HS-27A (cell line): ENCODE data around the gene HOXA1.
A peak's percentile ranks its signal among the peaks of the same experiment; 100 is the strongest.

Source experiments
- DNase-seq: peaks from one replicate; pipeline ENCODE4 v3.0.0-alpha.2; 2012; ENCODE audit warnings: low read depth, missing footprints

HOXA1 gene

DNA sequence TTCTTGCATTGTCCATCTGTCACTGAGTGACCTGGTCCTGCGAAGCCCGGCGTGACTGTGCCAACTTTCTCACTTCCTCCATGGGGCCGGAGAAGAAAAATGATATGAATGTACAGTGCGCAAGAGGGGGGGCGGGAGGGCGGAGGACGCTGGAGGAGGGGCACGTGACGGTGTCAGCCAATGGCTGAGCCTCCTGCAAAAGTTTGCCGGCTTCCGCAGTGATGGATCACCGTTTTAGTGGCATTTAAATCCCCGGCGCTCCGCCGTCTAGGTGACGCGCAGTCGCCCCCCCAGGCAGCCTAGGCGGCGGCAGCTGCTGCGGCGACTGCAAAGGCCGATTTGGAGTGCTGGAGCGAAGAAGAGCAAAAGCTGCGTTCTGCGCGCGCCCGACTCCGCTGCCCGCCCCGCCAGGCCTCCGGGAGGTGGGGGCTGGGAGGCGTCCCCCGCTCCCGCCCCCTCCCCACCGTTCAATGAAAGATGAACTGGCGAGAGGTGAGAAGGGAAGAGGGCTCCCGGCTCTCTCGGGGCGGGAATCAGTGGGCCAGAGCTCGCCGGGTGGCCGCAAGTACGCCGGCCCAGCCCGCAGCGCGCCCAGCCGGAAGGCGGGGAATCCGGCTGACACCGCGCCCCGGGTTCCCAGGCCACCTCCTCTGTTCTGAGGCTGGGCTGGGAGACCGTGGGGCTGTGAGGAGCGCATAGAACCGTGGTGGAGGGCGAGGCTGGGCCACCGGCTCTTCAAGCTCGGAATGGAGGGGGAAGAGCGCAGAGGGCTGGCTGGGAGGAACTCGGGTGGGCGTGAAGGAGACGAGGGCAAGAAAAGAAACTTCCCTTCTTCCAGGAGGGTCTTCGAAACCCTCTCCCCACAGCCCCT is at the start of gene HOXA1:
HOXA1 (minus strand) TSS at position 104 of the 871 bp plus-strand sequence; CDS start at position 16, 88 bp downstream.
- peak; percentile 71 for DNase-seq

DNA sequence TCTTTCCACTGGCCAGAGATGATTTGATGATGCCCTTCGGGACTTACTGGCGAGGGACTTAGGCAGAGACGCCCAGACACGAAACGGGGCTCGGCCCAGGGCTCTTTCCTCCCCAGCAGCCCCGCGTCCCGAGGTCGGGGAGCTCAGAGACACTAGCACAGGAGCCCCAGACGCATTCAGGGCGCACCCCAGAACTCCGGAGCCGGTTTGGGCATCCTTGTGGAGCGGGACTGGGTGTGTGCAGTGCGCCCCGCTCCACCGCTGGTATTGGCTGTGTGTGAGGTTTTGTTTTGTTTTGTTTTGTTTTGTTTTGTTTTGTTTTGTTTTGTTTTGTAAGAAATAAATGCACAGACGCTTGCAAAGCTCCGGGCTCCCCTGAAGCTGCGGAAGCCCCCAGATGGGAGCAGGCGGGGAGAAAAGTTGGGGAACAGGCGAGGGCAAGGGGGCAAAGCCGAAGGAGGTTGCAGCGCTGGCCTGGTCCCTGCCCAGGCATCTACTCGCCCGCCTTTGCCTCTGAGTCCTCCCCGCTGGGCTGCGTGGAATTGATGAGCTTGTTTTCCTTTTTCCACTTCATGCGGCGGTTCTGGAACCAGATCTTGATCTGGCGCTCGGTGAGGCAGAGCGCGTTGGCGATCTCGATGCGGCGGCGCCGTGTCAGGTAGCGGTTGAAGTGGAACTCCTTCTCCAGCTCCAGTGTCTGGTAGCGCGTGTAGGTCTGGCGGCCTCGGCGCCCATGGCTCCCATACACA is 49.5 kb upstream of the HOXA1 start:
- DNase-seq = no peak

DNA sequence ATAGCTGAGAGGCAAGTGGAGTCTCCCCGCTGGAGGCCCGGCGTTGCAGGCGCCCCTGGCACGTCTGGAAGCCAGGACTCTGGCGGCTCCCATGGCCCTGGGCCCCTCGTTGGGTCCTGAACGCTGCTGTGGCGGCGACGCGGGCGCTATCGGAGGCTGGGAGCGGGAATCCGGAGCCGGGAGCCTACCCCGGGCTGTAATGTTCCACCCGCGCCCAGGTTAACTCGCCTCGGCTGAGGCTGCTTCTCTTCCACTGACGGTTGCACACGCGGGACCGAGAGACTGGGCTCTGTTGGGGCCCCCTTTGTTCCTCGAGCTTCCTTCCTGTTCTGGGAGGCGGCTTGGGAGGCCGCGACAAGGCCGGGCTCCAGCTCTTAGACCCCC is 49.0 kb upstream of the HOXA1 start:
- DNase-seq = no peak

DNA sequence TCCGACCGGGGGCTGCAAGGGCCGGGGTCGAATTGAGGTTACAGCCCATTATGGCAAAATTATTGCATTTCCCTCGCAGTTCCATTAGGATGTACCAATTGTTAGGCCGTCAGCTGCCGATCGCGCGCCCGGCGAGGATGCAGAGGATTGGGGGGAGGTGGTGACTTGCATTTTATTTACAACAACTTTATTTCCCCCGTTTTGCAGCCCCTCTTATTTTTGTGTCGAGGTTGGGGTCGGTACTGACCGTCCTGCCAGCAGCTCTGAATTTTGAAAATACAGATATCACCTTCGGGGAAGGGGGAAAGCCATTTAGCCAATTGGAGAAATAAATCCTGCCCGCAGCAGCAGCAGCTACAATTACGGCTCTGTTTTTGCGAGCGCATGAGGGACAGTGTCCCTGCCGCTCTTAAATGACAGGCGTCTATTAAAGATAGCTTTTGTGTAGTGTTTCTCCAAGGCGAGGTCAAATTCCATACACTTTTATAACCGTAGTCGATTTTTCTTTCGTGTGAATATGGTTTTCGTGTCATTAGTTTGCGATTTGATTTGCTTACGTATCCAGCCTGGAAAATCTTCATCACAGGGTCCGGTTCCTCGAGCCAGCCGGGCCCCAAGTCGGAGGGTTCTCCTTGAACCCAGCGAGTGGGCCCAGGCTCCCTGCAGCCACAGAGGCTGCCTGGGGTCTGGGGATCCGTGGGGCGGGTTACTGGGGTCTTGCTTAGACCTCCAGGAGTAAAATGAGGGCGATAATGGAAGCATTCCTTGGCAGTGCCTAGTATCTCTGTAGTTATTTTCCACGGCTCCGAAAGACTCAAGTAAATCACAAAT is 48.4 kb upstream of the HOXA1 start:
- DNase-seq = no peak

DNA sequence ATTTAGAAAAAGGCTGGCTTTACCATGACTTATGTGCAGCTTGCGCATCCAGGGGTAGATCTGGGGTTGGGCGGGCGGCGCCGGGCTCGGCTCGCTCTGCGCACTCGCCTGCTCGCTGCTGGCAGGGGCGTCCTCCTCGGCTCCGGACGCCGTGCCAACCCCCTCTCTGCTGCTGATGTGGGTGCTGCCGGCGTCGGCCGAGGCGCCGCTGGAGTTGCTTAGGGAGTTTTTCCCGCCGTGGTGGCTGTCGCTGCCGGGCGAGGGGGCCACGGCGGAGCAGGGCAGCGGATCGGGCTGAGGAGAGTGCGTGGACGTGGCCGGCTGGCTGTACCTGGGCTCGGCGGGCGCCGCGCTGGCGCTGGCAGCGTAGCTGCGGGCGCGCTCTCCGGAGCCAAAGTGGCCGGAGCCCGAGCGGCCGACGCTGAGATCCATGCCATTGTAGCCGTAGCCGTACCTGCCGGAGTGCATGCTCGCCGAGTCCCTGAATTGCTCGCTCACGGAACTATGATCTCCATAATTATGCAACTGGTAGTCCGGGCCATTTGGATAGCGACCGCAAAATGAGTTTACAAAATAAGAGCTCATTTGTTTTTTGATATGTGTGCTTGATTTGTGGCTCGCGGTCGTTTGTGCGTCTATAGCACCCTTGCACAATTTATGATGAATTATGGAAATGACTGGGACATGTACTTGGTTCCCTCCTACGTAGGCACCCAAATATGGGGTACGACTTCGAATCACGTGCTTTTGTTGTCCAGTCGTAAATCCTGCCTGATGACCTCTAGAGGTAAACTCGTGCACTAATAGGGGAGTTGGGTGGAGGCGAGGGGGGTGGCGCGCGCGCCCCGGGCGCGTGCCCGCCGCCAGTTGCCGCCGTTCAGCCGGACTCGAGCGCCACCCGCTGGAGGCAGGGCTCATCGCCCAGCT is 47.5 kb upstream of the HOXA1 start, which contains the start of gene HOXA5:
HOXA5 (minus strand) TSS at position 659 of the 927 bp plus-strand sequence; CDS start at position 585, 74 bp downstream.
- DNase-seq = peak; percentile 57

DNA sequence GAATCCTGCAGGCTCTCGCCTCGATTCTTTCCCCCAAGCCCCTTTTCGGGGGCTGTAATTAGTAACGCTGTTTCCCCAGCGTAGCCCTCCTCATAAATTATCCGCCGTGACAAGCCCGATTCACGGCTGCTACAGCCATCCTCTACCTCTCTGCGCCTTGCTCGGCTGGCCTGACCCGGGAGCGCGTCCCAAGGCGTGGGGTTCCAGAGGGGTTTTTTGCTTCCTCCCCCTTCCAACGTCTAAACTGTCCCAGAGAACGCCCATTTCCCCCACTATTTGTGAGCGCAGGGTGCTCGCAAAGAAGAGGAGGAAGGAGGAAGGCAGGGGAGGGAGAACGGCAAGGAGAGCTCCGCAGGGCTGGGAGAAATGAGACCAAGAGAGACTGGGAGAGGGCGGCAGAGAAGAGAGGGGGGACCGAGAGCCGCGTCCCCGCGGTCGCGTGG is 46.8 kb upstream of the HOXA1 start:
- DNase-seq = no peak

DNA sequence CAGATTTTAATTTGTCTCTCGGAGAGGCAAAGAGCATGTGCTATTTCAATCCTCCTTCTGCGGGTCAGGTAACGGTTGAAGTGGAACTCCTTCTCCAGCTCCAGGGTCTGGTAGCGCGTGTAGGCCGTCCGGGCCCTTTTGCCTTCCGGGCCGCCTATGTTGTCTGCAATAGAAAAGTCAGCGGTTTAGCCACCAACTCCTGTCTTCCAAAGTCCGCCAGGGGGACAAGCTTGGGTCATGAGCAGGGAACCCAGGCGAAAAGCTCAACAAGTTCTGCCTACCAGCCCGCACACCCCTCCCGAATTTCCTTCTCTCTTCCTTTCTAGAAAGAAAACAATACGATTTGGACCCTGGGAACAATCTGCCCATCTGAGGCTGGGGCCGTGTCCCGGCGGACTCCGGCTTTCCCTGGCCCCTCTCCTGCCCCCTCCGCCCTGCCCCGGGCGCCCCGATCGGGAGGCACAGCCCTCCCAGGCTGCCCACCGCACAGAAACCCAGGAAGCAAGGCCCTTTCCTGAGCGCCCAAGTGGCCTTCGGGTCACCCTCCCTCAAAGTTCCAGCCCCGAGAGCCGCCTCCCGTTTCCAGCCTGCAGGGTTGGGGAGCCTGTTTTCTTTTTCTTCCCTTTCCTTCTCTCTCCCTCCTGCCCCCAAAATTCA is 46.3 kb upstream of the HOXA1 start:
- no peak for DNase-seq

DNA sequence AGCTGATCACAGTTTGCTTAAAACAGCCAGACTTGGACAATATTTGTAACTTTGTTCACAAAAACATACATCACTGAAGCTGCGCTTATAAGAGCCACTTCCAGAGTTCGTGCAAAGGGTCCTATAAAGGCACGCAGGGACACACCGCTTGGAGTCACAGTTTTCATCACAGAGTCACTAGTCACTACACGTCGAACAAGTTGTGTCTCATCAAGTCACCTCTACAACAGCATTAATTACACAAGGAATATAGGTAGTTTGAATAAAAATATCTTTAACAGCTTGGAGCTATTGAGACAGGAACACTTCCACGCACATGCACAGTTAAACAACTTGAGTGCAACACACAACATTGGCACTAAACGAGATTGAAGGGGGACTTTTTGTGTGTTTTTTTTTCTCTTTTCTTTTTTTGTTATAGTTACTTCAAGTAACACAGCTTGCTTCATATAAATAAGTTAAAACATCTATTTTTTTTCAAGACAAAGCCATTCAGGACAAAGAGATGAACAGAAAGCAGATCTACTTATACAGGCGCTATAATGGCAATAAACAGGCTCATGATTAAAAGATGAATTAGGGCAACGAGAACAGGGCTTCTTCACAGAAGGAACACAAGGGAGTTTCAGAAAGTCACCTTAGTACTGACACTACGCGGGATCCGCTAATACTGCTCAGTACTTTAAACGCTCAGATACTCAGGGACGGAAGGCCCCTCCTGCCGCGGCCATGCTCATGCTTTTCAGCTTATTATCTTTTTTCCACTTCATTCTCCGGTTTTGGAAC is 45.5 kb upstream of the HOXA1 start:
- DNase-seq = no peak

DNA sequence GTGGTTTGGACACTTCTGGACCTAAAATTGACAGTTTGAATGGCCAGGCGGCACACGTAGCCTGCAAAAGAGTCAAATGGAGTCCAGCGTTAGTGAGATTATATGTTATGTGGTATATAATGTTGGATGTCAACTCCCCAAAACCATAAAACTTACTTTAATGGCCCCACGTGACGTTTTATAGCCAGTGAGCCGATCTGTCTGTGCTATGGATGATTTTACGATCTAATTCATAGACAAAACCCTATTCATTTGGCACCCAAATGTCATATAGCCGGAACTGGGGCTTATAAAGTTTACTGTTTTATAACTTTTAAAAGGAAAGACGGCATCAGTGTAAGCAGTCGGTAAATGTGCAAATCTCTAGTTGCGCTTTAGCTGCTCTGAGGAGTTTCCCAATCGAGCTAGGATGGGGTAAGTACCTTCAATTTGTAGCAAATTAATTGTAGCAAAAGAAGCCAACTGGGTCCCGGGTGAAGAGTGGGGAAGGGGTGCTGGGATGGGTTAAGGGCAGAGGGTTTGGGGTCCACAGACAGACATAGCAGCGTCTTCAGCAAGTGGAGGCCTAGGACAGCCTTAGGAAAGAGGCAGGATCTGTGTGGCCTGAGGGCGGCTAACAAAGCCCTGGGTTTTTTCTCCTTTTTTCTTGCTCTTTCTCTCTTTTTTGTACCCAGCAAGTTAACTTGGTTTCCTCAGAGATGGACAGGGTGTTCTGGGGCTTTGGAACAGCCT is 44.5 kb upstream of the HOXA1 start:
- no peak for DNase-seq

DNA sequence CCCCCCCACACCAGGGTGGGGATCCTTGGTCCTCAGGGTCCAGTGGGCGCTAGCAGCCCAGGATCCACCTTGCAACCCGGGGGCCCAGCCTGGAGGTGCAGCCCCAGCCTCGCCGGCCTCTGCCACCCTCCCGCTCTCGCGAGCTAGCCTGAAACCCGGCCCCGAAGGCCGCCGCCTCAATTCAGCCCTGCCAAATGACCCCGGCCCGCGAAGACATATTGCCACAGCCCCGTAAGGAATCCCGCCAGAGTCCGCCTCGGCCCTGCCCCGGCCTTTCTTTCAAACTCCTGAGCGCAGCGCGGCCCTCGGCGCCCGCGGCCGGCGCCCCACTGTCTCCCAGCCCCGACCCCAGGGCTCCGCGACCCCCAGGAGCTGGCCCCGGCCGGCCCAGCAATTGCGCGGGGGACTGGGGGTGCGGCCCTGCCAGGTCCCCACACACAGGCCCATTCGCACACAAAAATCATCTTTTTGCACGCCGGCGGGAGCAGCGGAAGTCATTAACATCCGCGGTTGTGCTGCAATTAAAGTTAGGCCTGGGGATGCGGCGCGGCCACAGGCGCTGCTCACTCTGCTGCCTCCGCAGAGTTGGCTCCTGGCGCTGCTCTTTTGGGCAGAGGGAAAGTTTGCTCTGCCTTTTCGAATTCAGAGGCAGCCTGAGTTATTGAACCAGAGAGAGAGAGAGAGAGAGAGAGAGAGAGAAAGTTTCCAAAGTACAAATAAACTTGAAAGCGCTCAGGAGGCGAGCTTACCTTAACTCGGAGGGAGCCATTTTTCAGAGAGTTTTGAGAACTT is 43.7 kb upstream of the HOXA1 start:
- DNase-seq = no peak

DNA sequence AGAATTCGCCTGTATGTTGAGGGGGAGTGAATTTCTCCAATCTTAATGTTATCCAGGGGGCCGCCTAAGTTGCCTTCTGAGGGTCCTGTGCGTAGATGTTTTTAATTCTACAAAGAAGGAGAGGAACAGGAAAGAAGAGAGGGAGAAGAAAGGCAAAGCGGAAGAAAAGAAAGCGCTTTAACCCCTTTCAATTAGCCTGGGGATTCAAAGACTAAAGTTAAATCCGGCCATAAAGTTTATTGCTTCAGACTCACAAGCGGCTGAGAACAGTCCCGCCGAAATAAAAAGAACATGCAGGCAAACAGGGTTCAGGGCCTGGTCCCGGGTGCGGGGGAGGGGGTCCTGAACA is 43.2 kb upstream of the HOXA1 start:
- no peak for DNase-seq

DNA sequence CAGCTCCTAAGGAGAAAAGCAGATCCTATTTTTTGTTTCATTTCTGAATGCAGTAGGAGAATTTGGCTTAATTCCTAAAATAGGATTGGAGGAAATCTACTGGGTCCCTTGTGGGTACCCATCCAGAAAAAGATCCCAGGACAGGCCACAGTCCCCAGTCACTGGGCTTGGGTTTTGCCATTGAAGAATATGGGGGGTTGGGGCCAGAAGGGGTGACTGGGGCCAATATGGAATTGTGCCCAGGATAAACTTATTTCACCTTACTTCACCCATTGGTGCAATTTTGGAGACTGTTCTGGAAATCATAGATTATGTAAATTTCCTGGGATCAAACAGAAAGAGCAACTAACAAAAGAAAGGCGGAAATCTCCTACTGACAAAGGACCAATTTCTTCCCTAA is 42.7 kb upstream of the HOXA1 start:
- DNase-seq = no peak

DNA sequence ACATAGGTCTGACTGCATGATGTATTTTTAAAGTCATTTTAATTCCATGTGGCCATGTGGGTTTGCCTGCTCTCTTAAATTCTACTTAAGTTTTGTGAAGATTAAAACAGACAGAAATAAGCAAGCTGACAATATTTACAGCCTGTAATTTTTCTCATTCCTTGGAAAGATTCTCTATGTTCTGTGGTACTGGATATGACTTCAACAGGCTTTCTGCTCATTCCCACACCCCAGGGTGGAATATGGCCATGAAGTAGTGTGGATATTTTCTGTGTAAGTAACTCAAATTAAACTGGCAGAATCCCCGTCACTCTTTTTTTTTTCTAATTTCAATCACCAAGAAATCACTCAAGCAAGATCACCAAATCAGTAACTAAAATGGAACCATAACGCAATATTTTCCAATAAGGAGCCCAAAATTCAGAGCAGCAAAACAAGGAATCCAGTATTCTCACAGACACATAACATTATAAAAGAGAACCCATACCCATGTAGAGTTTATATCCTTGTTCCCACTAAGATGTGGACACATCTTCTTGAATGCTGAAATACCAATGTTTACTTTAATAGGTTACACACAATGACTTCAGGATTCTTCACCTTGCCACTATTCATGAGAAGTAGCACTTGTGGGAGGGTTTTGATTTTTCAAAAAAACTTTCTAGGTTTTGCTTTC is 42.0 kb upstream of the HOXA1 start:
- no peak for DNase-seq

DNA sequence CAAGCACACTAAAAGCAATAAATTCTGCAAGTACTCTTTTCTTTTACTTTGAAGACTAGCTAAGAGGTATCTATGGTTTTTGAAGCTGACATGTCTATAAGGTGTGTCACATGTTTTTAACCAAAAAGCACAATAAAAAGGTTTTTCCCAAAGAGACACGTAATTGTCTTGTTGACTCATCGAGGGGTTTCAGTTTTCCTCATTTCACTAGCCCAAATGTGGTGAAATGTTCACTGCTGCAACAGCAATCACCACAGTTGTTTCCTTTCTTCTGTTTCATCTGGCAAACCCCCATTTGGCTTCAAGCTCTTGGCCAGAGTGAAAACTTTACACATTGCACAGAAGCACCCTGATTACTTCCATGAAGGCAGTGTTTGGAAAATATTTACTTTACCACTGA is 38.6 kb upstream of the HOXA1 start:
- DNase-seq = no peak

DNA sequence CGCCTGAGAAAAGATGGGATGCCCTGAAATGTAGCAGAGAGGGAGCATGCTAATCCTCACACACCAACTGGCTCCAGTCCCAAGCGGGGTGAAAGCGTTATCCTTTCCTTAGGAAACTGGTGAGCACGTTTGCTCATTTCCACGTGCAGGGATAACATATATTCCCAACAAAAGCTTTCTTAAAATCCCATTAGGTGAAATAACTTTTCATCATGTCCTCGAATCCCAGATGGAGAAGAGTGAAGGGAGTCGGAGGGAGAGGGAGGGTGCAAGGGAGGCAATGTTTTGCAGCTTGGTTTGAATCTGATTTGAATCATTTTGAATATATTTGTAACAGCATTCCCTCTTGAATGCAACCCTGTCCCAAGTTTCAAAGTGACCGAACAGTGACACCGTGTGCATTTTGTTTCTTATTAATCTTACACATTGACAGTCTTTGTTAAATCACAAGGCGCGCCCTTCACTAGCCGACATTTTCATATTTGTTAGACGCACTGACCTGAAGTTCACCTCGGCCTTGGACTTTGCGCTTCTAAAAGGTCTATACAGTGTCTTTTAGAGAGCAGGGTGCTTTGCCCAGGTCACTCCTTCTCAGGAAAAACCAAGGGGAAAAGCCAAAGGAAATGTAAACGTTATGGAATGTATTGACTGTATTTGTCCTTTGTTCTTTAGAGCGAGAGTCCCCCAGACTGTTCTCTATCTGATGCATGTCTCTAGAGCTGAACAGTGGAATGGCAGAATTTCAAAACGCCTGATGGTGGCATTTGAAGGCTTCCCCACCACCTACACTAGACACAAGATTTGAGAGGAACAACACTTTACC is 37.8 kb upstream of the HOXA1 start:
- DNase-seq = no peak

DNA sequence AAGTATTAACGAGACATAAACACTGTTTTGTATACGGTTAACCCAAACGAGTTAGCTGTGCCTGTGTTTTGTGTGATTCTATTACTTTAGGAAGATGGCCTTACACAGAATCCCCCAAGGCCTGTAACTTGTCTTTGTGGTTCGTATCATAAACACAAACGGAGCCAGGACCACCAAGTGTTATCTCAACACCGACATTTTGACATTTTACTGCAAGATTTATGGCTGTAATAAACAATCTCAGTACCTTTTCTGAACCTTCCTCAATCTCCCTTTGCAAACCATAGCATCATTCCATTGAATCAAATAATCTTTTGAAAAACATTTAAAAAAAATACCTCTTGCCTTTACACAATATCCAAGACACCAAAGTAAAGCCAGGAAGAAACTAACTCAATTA is 37.2 kb upstream of the HOXA1 start:
- no peak for DNase-seq

DNA sequence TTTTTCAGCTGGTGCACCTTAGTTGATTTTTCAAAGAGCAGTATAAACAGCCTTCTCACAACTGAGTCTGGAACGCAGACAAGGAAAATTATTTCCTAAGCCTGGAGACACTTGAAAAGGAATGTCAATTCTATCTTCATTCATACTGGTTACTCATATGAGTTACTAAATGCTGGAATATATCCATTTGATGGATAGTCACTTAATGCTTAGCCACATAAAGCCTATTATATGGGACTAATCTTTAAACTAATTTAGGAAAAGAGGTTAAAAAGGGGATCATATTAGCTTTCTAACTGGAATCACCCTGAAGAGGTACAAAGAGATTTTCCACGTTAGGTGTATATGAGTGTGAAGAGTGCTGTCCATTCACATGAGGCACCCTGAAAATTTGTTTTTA is 36.4 kb upstream of the HOXA1 start:
- no peak for DNase-seq
